ENCODE measurements around the gene EML3. TPM values are rescaled to one million over a fixed set of nuclear protein-coding genes. Genes with fewer than 3 reads are reported as not detected.

Gene EML3
- total and polyA plus RNA-seq, 8 donors, result 22.0 to 86.4 (median 24.5) TPM

DNA sequence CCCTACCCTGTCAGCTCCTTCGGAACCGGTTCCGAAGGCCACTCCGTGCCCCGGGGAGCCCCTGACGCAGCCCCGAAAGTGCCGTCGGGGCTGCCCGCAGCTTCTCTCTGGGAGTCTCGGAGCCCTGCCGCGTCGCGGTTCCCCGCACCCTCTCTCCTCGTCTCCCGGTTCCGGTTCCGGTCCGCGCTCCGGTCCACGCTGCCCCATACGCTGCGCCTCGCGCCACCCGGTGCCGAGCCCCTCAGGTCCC is 11.5 kb downstream of the EML3 start:
- ATAC-seq (peak; percentile 10 to 37 (median 28)), FAIRE-seq (no peak), DNase-seq (peak in 2 of 6 donors; percentile 52 to 77)
- Histone ChIP-seq H3K9me3 (no peaks in the 10 kb centered on the region), H3K27me3 (no peaks in the 10 kb centered on the region), H3K36me3 (peaks cover 0 to 25% (median 18%) of the 10 kb centered on the region in 3 donors), H3K27ac (peak overlapping the region; percentile 74 to 94 (median 88)), H3K4me1 (peaks cover 0 to 14% (median 11%) of the 10 kb centered on the region in 3 donors), H3K4me3 (peak overlapping the region; percentile 84 to 96 (median 90))
- TF ChIP-seq CTCF (IDR thresholded peaks at IDR 0.05), result no peak
- WGBS, 2 donors, result 0 to 1% methylated on average over 30 of the region's 30 CpGs
- intact Hi-C loops (cut with DNase I), result no loop called here

DNA sequence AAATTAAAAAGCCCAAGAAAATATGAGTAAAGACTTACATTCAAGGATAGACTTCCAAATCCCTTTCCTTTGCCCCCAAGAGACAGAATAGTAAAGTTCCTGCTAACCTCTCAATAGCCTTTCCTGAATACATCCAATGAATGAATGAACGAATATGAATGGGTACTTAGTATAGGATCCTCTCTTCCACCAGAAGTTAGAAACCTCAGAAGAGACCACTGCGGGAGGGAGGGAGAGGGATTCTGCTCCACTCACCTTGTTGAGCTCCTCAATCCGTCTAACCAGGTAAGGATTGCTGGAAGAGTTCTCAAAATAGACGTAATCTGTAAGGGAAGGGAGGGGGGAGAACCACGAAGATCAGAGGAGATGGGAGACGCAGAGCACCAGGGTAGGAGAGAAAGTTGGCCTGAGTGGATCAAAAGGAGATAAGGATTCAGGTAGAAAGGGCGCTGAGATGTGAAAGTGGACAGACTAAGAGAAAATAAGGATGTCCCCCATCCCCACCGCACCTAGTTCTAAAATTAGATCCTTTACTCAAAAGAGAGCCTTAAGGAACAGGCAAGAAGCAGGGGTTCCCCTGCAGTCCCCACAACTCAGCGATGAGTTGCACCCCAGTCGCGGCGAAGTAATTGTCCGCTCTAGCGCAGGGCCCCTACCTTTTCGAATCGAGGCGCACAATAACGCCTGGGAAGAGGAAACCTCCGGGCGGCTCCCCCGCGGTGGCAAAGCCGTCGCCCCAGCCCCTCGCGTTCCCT is 12.0 kb downstream of the EML3 start:
- 3 to 4% methylated on average over 24 to 26 of the region's 26 CpGs for WGBS, 2 donors

DNA sequence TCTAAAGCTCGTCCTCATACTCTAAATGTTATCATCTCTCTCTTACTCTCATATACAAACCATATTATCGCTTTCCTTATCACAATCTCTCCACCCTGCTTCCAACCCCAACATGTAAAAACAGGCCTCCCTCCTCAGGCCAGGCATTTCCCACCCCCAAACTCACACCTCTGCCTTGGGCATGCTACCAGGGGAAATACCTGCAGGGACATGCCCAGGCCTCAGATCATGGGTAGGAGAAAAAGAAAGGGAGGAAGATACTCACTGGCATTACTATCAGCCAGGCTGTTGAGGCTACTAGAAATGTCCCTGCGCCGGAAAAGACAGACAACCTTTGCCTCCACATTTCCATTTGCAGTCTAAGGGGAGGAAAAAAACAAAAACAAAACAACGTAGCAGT is 12.7 kb downstream of the EML3 start:
- Histone ChIP-seq H3K36me3 (peaks cover 0 to 30% (median 29%) of the 10 kb centered on the region in 3 donors), H3K27me3 (no peaks in the 10 kb centered on the region), H3K4me3 (peak overlapping the region in 2 of 4 donors; percentile 84 to 96), H3K4me1 (peaks cover 0 to 14% (median 11%) of the 10 kb centered on the region in 3 donors), H3K9me3 (no peaks in the 10 kb centered on the region), H3K27ac (peak overlapping the region in 1 of 4 donors; percentile 1)
- no peak for TF ChIP-seq CTCF (IDR thresholded peaks at IDR 0.05)
- intact Hi-C loops (cut with DNase I), result no loop called here
- DNase-seq (no peak), FAIRE-seq (no peak), ATAC-seq (no peak)
- WGBS, 2 donors, result 63 to 67% methylated on average over 5 of the region's 5 CpGs

More for the DNA sequence above, 12.0 kb downstream of the EML3 start:
- DNase-seq (no peak), FAIRE-seq (no peak), ATAC-seq (no peak)
- Histone ChIP-seq H3K4me3 (peak overlapping the region; percentile 84 to 96 (median 90)), H3K4me1 (peaks cover 0 to 14% (median 11%) of the 10 kb centered on the region in 3 donors), H3K9me3 (no peaks in the 10 kb centered on the region), H3K27ac (peak overlapping the region; percentile 74 to 94 (median 88)), H3K36me3 (peaks cover 0 to 28% (median 23%) of the 10 kb centered on the region in 3 donors), H3K27me3 (no peaks in the 10 kb centered on the region)
- intact Hi-C loops (cut with DNase I), result no loop called here
- no peak for TF ChIP-seq CTCF (IDR thresholded peaks at IDR 0.05)

GRCh38 chr11:62599069-62599696 is 13.4 kb downstream of the EML3 start:
- Histone ChIP-seq H3K36me3 (peaks cover 0 to 37% (median 32%) of the 10 kb centered on the region in 3 donors), H3K9me3 (no peaks in the 10 kb centered on the region), H3K4me3 (peak overlapping the region in 1 of 4 donors; percentile 96), H3K27ac (peak overlapping the region in 1 of 4 donors; percentile 1), H3K4me1 (peaks cover 0 to 14% (median 11%) of the 10 kb centered on the region in 3 donors), H3K27me3 (no peaks in the 10 kb centered on the region)
- DNase-seq, result peak; percentile 72 to 87 (median 82)
- WGBS, 2 donors, result 53 to 56% methylated on average over 7 of the region's 7 CpGs
- intact Hi-C loops (cut with DNase I), result no loop called here
- no peak for FAIRE-seq
- TF ChIP-seq CTCF (IDR thresholded peaks at IDR 0.05), result no peak
- peak in 3 of 4 donors; percentile 29 to 34 (median 33) for ATAC-seq

Measured in pancreas (tissue), 10 donors.